Liver (tissue), 9 donors: ENCODE measurements around the gene CDH4. TPM values are rescaled to one million over a fixed set of nuclear protein-coding genes. Genes with fewer than 3 reads are reported as not detected.

Experiments
- DNase-seq: peaks from one replicate; pipeline ENCODE4 v3.0.0-alpha.2; 2017; ENCODE audit warnings: low spot score
- H3K27ac ChIP-seq, 2 donors: one replicate each; pipeline ENCODE4 v1.7.0; 2013; ENCODE audit warnings: inconsistent platforms in 2 of 2, low read length in 2 of 2, control low read depth in 1 of 2, low read depth in 1 of 2, mild to moderate bottlenecking in 1 of 2
- H3K27me3 ChIP-seq, 4 donors: one replicate each; pipeline versions ENCODE4 v1.6.1 to v1.7.0; 2013; ENCODE audit warnings: low read length in 3 of 4, inconsistent platforms in 1 of 4, mild to moderate bottlenecking in 1 of 4, moderate library complexity in 1 of 4; ENCODE audit not compliant: control insufficient read depth in 4 of 4, insufficient read depth in 4 of 4
- H3K36me3 ChIP-seq, 4 donors: one replicate each; pipeline versions ENCODE4 v1.6.1 to v1.7.0; 2013; ENCODE audit warnings: low read length in 3 of 4, mild to moderate bottlenecking in 3 of 4, low read depth in 1 of 4, moderate library complexity in 1 of 4; ENCODE audit not compliant: control insufficient read depth in 4 of 4, insufficient read depth in 3 of 4
- H3K4me1 ChIP-seq, 4 donors: one replicate each; pipeline versions ENCODE4 v1.6.1 to v1.7.0; 2013; ENCODE audit warnings: low read length in 3 of 4, mild to moderate bottlenecking in 3 of 4, moderate library complexity in 1 of 4; ENCODE audit not compliant: control insufficient read depth in 4 of 4, insufficient read depth in 4 of 4
- H3K4me3 ChIP-seq, 3 donors: one replicate each; pipeline versions ENCODE4 v1.6.1 to v1.7.0; 2013; ENCODE audit warnings: low read length in 3 of 3, control low read depth in 1 of 3, low read depth in 1 of 3, mild to moderate bottlenecking in 1 of 3
- H3K9ac ChIP-seq, 2 donors: one replicate each; pipeline ENCODE4 v1.7.0; 2013; ENCODE audit warnings: low read length in 2 of 2, mild to moderate bottlenecking in 2 of 2, moderate library complexity in 2 of 2, control low read depth in 1 of 2, low read depth in 1 of 2
- H3K9me3 ChIP-seq, 4 donors: one replicate each; pipeline versions ENCODE4 v1.6.1 to v1.7.0; 2013; ENCODE audit warnings: low read length in 3 of 4; ENCODE audit not compliant: control insufficient read depth in 4 of 4
- ATF3 ChIP-seq: IDR thresholded peaks from 2 replicates; pipeline ENCODE4 v1.6.1; 2016; ENCODE audit warnings: antibody characterized with exemption
- GABPA ChIP-seq, 2 donors: IDR thresholded peaks in 1 of 2; conservative IDR thresholded peaks in 1 of 2; 2 replicates each; pipeline ENCODE4 v1.6.1; 2016; ENCODE audit warnings: antibody characterized with exemption in 2 of 2, mild to moderate bottlenecking in 1 of 2, moderate library complexity in 1 of 2
- HNF4A ChIP-seq, 2 donors: conservative IDR thresholded peaks; 2 replicates each; pipeline ENCODE4 v1.6.1; 2016; ENCODE audit warnings: antibody characterized with exemption in 2 of 2, mild to moderate bottlenecking in 2 of 2
- HNF4G ChIP-seq: IDR thresholded peaks from 2 replicates; pipeline ENCODE4 v1.6.1; 2016; ENCODE audit warnings: antibody characterized with exemption
- JUND ChIP-seq, 2 donors: IDR thresholded peaks; 2 replicates each; pipeline ENCODE4 v1.6.1; 2016; ENCODE audit warnings: antibody characterized with exemption in 2 of 2
- MAX ChIP-seq: IDR thresholded peaks from 2 replicates; pipeline ENCODE4 v1.6.1; 2016; ENCODE audit warnings: antibody characterized with exemption
- NR2F2 ChIP-seq: IDR thresholded peaks from 2 replicates; pipeline ENCODE4 v1.6.1; 2016; ENCODE audit warnings: antibody characterized with exemption
- REST ChIP-seq: IDR thresholded peaks from 2 replicates; pipeline ENCODE4 v1.6.1; 2016; ENCODE audit warnings: antibody characterized with exemption, mild to moderate bottlenecking
- RXRA ChIP-seq, 2 donors: IDR thresholded peaks; 2 replicates each; pipeline ENCODE4 v1.6.1; 2017 to 2018; ENCODE audit warnings: antibody characterized with exemption in 2 of 2, mild to moderate bottlenecking in 1 of 2
- TAF1 ChIP-seq: conservative IDR thresholded peaks from 2 replicates; pipeline ENCODE4 v1.6.1; 2016; ENCODE audit warnings: antibody characterized with exemption, mild to moderate bottlenecking
- YY1 ChIP-seq: IDR thresholded peaks from 2 replicates; pipeline ENCODE4 v1.6.1; 2016; ENCODE audit warnings: antibody characterized with exemption, mild to moderate bottlenecking
- ZBTB33 ChIP-seq: IDR thresholded peaks from 2 replicates; pipeline ENCODE4 v1.6.1; 2016; ENCODE audit warnings: antibody characterized with exemption
- WGBS: extraction: QIAGEN DNeasy Blood & Tissue Kit; methylation state at CpG from one replicate; pipeline ENCODE4 v1.1.7; 2013; 5-methylcytosine and 5-hydroxymethylcytosine counted together
- polyA plus RNA-seq, 2 donors: library from polyadenylated mRNA; stranded (reverse) in 1 of 2; unstranded in 1 of 2; fragments of 200-250 nt in 1 of 2; fragments of >200 nt in 1 of 2; fragmentation: Nextera tagmentation in 1 of 2; extraction: Ambion mirVana in 1 of 2; gene quantifications; one replicate each; pipeline versions ENCODE4 v1.2.1 to v1.2.3, GENCODE V29; 2013 to 2015
- total RNA-seq, 2 donors: library from RNA; depleted of rRNA; stranded (reverse); fragments of >200 nt; gene quantifications; one replicate each; pipeline ENCODE4 v1.2.3, GENCODE V29; 2014
- donor health status: healthy.
- donor health status: healthy.
- donor health status: healthy.
- donor health status: healthy.
- donor health status: healthy.

The CDH4 gene
- total and polyA plus RNA-seq, 4 donors = 0.03 to 0.25 (median 0.19) TPM; not detected in 1

- 79% methylated on average over 10 of the region's 10 CpGs for WGBS
- Histone ChIP-seq H3K27me3 (peaks cover 0 to 3% (median 0%) of the 10 kb centered on the region in 4 donors), H3K27ac (no peak overlapping the region)
Measured at GRCh38 chr20:61696181-61696735, 444.2 kb downstream of the CDH4 start.

More at GRCh38 chr20:61696181-61696735, 444.2 kb downstream of the CDH4 start:
- Histone ChIP-seq H3K9me3 (no peaks in the 10 kb centered on the region), H3K9ac (no peak overlapping the region), H3K36me3 (no peaks in the 10 kb centered on the region), H3K4me1 (no peaks in the 10 kb centered on the region), H3K4me3 (no peak overlapping the region)
- DNase-seq = no peak
- TF ChIP-seq JUND (IDR thresholded peaks at IDR 0.05) = no peak
- no peak for TF ChIP-seq MAX
- no peak for TF ChIP-seq HNF4A (conservative IDR thresholded peaks at IDR 0.05)
- TF ChIP-seq REST = no peak
- TF ChIP-seq ATF3 = no peak
- TF ChIP-seq GABPA (IDR thresholded peaks at IDR 0.05 in 1 of 2, conservative IDR thresholded peaks at IDR 0.05 in 1 of 2) = no peak
- no peak for TF ChIP-seq TAF1
- TF ChIP-seq HNF4G = no peak
- TF ChIP-seq ZBTB33 = no peak
- TF ChIP-seq YY1 = no peak
- no peak for TF ChIP-seq NR2F2
- TF ChIP-seq RXRA (IDR thresholded peaks at IDR 0.05) = no peak
